Measurements from ENCODE around the gene FXR2.

Gene FXR2

GRCh38 chr17:7569571-7569970, 45.1 kb downstream of the FXR2 start:
- ATAC-seq: no peak

- ATAC-seq: no peak
Observed at GRCh38 chr17:7563115-7563869, 51.4 kb downstream of the FXR2 start.

DNA sequence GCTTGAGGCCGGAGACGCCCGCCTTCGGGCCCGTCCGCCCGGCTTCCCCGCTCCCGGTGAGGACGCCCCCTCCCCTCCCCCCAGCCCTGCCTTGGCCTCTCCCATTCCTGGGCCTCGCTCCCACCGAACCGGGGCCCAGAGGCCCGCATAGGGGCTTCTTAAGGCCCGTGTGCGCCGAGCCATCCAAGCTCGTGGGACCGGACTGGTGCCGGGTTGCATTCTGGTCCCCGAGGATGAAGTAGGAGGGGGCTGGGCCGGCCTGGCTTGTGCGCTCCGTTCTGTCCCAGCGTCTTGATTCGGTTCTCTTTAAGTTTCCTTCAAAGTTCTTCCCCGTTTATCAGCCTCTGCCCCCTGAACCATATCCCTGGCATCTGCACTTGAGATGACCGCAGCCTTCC, 52.5 kb downstream of the FXR2 start:
- ATAC-seq: peak in 1 of 2 donors; percentile 2

DNA sequence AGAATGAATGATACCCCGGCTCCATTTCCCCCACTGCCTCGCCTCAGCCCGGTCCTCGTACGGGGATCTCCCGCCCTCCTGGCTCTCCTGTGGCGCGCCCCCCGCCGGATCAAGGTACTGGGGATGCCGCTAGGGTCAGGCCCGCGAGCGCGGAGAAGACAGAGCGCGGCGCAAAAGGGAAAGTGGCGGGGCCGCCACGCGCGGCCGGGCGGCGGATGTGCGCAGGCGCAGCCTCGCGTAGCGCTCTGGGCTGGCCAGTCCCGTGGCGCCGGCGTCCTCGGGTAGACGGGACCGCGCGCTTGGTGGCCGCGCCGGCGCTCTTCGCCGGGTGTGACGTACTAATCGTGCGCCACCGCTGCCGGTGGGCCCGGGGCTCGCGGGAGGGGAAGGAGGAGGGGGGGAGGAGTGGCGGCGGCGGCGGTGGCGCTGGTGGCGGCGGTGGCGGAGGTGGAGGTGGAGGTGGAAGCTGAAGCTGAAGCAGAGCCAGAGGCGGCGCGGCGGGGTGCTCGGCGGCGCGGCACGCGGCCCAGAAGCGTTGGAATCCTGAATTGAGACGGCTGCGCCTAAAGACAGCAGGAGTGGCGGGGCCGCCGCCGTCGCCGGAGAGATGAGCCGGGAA, 53.0 kb downstream of the FXR2 start, which contains the start of gene SENP3:
SENP3 (plus strand) TSS at position 331 of the 619 bp plus-strand sequence. CDS start 1,158 bp downstream, outside the sequence.
- ATAC-seq: peak; percentile 86 to 87

DNA sequence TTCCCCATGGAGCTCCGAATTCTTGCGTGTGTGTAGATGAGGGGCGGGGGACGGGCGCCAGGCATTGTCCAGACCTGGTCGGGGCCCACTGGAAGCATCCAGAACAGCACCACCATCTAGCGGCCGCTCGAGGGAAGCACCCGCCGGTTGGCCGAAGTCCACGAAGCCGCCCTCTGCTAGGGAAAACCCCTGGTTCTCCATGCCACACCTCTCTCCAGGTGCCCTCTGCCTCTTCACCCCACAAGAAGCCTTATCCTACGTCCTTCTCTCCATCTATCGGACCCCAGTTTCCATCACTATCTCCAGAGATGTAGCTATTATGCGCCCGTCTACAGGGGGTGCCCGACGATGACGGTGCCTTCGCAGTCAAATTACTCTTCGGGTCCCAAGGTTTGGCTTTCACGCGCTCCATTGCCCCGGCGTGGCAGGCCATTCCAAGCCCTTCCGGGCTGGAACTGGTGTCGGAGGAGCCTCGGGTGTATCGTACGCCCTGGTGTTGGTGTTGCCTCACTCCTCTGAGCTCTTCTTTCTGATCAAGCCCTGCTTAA, 53.6 kb downstream of the FXR2 start:
- peak; percentile 69 to 73 for ATAC-seq

DNA sequence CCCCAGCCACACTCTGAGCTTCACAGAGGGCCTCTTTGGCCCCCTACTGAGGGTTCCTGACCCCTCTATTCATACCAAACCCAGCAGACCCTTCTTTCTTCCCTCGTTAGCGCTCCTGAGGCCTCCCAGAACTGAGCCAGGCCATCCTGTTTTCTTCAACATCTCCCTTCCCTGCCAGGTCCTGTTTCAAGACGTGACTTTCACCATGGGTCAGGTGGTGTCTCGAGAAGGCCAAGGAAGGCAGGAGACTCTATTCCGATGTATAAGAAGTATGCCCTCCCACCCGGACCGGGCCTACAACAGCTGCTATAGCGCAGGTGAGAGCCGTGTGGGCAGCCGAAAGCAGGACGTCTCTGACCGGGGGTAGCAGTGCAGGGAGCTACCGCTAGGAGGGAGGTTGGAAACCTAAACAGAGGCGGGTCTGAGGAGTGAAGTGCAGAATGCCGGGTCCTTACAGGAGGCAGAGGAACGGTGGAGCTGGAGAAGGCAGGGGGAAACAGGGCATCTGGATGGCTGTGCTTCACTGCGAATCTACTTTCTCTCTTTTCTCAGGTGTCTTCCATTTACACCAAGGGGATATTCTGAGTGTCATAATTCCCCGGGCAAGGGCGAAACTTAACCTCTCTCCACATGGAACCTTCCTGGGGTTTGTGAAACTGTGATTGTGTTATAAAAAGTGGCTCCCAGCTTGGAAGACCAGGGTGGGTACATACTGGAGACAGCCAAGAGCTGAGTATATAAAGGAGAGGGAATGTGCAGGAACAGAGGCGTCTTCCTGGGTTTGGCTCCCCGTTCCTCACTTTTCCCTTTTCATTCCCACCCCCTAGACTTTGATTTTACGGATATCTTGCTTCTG, 54.3 kb downstream of the FXR2 start:
- ATAC-seq: peak in 1 of 2 donors; percentile 15

DNA sequence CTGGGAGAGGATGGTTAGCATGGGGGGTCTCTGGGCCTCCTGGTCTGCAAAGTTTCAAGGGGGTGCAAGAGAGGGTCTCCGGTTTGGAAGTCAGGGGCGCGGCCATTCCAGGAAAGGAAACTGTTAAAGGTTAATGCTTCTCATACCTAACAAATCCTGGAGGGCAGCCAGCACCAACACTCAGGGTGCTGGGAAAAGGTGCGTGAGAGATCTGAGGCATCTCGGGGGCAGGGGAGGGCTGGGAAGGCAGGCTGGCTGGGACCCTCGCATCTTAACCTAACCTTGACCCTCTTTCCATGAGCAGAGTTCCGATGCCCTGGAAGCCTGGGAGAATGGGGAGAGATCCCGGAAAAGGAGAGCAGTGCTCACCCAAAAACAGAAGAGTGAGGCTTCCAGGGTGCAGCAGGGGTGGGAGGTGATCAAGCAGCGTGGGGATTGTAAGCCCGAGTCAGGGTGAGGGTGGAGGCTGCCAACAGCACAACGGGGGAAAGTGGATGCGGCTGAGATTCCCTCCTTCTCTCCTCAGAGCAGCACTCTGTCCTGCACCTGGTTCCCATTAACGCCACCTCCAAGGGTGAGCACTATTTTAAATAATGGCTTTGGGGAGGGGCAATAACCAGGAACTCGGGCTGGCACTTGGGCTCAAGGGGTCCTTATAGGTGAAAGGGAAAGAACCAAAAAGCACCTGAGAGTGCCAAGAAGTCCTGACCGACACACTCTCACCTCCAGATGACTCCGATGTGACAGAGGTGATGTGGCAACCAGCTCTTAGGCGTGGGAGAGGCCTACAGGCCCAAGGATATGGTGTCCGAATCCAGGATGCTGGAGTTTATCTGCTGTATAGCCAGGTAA, 55.2 kb downstream of the FXR2 start:
- ATAC-seq: no peak

- no peak for ATAC-seq
Observed at GRCh38 chr17:7558544-7559319, 56.0 kb downstream of the FXR2 start, which contains the start of gene TNFSF13. TSS of gene TNFSF13 (plus strand) at chr17:7558750. CDS start at chr17:7559040, 290 bp downstream.

DNA sequence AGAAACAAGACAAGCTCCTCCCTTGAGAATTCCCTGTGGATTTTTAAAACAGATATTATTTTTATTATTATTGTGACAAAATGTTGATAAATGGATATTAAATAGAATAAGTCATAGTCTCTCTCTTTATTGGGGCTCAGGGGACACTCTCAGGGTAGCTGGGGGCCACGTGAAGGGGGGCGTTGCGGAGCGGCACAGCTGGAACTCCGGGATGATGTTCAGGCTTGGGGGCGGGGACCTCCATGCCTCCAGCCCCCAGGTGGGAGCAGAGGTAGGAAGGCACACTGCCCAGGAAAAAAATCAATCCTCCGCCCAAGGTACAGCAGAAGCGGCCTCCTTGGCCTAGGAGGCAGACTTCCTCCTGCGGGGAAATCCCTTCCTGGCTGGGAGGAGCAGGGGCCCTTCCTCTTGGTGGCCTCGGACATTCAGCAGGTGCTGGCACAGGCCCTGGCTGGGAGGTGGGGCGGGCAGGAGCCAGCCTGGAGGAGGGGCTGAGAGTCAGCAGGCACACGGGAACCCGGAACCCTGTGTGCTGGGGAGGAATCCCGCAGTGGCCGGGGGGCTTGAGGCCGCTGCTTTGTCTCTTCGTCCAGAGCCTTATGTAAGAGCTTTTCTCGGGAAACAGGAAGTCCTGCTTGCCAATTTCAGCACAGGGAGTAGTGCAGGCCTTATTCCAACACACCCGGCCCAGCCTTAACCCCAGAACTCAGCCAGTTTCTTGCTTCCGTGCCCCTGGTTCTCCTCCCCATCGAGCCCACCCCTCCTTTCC, 56.7 kb downstream of the FXR2 start:
- no peak for ATAC-seq

DNA sequence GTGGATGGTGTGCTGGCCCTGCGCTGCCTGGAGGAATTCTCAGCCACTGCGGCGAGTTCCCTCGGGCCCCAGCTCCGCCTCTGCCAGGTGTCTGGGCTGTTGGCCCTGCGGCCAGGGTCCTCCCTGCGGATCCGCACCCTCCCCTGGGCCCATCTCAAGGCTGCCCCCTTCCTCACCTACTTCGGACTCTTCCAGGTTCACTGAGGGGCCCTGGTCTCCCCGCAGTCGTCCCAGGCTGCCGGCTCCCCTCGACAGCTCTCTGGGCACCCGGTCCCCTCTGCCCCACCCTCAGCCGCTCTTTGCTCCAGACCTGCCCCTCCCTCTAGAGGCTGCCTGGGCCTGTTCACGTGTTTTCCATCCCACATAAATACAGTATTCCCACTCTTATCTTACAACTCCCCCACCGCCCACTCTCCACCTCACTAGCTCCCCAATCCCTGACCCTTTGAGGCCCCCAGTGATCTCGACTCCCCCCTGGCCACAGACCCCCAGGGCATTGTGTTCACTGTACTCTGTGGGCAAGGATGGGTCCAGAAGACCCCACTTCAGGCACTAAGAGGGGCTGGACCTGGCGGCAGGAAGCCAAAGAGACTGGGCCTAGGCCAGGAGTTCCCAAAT, 57.4 kb downstream of the FXR2 start:
- no peak for ATAC-seq

DNA sequence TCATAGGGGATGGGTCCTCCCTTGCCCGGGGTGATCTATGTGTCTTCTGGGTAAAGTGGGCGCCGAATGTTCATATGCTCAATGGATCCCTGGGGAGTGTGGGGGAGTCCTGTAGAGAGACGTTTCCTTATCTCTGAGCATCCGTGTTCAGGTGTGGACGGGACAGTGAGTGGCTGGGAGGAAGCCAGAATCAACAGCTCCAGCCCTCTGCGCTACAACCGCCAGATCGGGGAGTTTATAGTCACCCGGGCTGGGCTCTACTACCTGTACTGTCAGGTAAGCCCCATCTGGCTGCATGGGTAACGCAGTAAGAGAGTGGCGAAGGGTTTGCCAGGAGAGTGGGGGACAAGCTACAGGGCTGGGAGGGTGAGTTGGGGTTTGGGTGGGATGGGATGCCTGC, 58.1 kb downstream of the FXR2 start:
- no peak for ATAC-seq

DNA sequence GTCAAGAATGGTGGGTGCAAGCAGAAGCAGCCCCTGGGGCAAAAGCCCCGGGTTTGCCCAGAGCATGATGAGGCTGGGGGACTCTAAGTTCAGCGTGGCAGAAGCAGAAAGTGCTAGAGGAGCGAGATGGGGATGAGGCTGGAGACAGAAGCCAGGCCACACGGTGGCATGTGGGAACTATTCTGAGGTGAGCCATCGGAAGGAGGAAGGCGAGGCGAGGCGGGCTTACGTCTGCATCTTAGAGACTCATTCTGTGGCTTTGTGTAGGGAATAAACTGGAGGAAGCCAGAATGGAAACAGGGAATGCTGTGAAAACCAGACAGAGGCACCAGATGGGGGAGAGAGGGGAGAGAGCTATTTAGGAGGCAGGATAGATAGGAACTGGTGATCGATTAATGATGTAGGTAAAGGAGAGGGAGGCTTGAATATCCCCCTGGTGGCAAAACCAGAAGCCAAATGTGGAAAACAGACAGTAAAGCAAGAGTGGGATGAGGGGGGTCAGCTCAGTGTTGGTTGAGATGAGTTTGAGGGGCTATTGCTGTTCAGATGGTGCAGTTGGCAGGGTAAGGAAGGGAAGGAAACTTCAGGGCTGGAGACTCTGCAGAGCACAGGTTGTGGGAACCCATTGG, 59.3 kb downstream of the FXR2 start:
- ATAC-seq: no peak

- ATAC-seq: no peak
Observed at GRCh38 chr17:7553356-7553755, 61.3 kb downstream of the FXR2 start.

- peak; percentile 50 to 58 for ATAC-seq
Observed at GRCh38 chr17:7552621-7553051, 62.1 kb downstream of the FXR2 start.

GRCh38 chr17:7551396-7551795, 63.3 kb downstream of the FXR2 start:
- no peak for ATAC-seq

GRCh38 chr17:7550344-7550743, 64.4 kb downstream of the FXR2 start:
- no peak for ATAC-seq

DNA sequence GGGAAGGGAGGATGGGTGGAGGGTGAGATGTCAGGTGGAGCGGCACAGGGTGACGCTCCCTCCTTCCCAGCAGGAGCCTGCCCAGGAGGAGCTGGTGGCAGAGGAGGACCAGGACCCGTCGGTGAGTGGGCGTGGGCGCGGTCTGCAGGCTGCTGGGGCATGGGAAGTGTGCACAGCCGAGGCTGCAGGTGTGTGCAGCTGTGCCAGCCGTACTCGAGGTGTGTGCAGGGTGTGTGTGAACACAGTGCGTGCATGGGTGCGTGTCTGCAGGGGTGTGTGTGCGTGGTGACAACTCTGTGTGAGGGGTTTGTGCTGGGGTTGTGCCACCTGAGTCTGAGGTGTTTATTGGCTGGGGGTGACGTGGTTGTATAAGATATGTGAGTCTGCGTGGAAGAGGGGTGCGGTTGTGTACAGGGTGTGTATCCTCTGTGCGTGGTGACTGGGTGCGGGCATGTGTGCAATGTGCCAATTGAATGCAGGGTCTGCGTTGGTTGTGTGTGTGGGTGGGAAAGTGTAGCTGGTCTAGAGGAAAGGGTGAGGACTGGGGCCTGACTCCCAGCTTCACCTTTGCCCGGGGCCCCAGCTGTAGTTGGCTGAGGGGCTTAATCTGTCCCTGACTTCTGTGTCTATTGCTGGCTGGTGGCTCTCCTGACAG, 65.2 kb downstream of the FXR2 start:
- peak; percentile 67 for ATAC-seq

GRCh38 chr17:7548585-7549400, 65.9 kb downstream of the FXR2 start, which contains the start of gene TNFSF12:
TSS of gene TNFSF12 (plus strand) at chr17:7549058. CDS start at chr17:7549154, 96 bp downstream.
- peak; percentile 50 to 61 for ATAC-seq

Data from activated CD4-positive, CD25-positive, alpha-beta regulatory T cell treated with anti-CD3 and anti-CD28 coated beads, Interleukin-2, amount 50 U/mL, for 24 hours (primary cell).